Endothelial cell of umbilical vein (primary cell): ENCODE data around the gene TRAPPC3. TPM values are rescaled to one million over a fixed set of nuclear protein-coding genes. Genes with fewer than 3 reads are reported as not detected.
"Not testable (repeated sequence)": the region's sequence is repeated elsewhere in the genome, so short reads cannot be mapped to it uniquely, and the experiment has no call there.

Experiments
- BruUV-seq: library from RNA; stranded (reverse); fragments of 400-500 nt; replicated peaks from 2 replicates; lab custom pipeline; 2021; lab: Mats Ljungman, UMichigan
- CTCF ChIA-PET: fragments of 300-600, 350-600 bp; sonication (Branson Sonifier 250); formaldehyde crosslinking; loops from one replicate; lab custom pipeline; 2021; ENCODE audit warnings: antibody characterized with exemption, inconsistent platforms; lab: Charles Lee
- POLR2A ChIA-PET: fragments of 300-600, 350-600 bp; sonication (Branson Sonifier 250); formaldehyde crosslinking; loops from one replicate; lab custom pipeline; 2021; ENCODE audit warnings: antibody characterized with exemption, inconsistent platforms; lab: Charles Lee
- DNase-seq: peaks from one replicate; pipeline ENCODE4 v3.0.0-alpha.2; 2011; ENCODE audit warnings: low read depth, low spot score
- FAIRE-seq: peaks from 2 replicates; lab custom pipeline; 2011; peaks lifted over from hg19 to GRCh38; lab: Jason Lieb, UNC
- H2AFZ ChIP-seq: 2 replicates; pipeline ENCODE4 v1.6.0; 2012; ENCODE audit warnings: low read depth, low read length, control low read depth, inconsistent platforms
- H3K27ac ChIP-seq: 2 replicates; pipeline ENCODE4 v1.5.1; 2011; ENCODE audit warnings: low read depth, mild to moderate bottlenecking, control low read depth, low read length, moderate library complexity; ENCODE audit not compliant: insufficient read depth
- H3K27me3 ChIP-seq, 2 experiments: 2 replicates each; pipeline versions ENCODE4 v1.6.0 to v1.6.1; 2011; ENCODE audit warnings: low read length in 2 of 2, mixed read lengths in 1 of 2; ENCODE audit not compliant: control insufficient read depth in 2 of 2, insufficient read depth in 2 of 2
- H3K36me3 ChIP-seq, 2 experiments: 2 replicates in 1 of 2; 3 replicates in 1 of 2; pipeline ENCODE4 v1.5.1; 2011; ENCODE audit warnings: low read length in 2 of 2, mild to moderate bottlenecking in 1 of 2, moderate library complexity in 1 of 2; ENCODE audit not compliant: control insufficient read depth in 2 of 2, insufficient read depth in 2 of 2; ENCODE audit errors: extremely low read depth in 1 of 2
- H3K4me1 ChIP-seq: 3 replicates; pipeline ENCODE4 v1.5.1; 2011; ENCODE audit warnings: mild to moderate bottlenecking, low read length; ENCODE audit not compliant: control insufficient read depth, insufficient read depth; ENCODE audit errors: extremely low read depth
- H3K4me2 ChIP-seq: 2 replicates; pipeline ENCODE4 v1.6.1; 2011; ENCODE audit warnings: low read length, control low read depth, mixed read lengths; ENCODE audit not compliant: insufficient read depth
- H3K4me3 ChIP-seq, 3 experiments: fragments of 200-600 bp in 1 of 3; sonication (generic), shearing (Covaris generic) in 1 of 3; replicated peaks in 1 of 3; 2 replicates each; pipeline ENCODE4 v1.5.1; 2011 to 2016; ENCODE audit warnings: control low read depth in 3 of 3, low read length in 3 of 3, mild to moderate bottlenecking in 2 of 3, inconsistent platforms in 1 of 3, low read depth in 1 of 3, moderate library complexity in 1 of 3; ENCODE audit not compliant: insufficient read depth in 1 of 3
- H3K79me2 ChIP-seq: 2 replicates; pipeline ENCODE4 v1.6.0; 2012; ENCODE audit warnings: low read length, inconsistent platforms; ENCODE audit not compliant: control insufficient read depth, insufficient read depth
- H3K9ac ChIP-seq: replicated peaks from 2 replicates; pipeline ENCODE3; 2011; ENCODE audit warnings: low read length, control low read depth; ENCODE audit not compliant: insufficient read depth; ENCODE audit errors: extremely low read depth
- H3K9me1 ChIP-seq: replicated peaks from 3 replicates; pipeline ENCODE4 v1.6.0; 2011; ENCODE audit warnings: mild to moderate bottlenecking, low read length; ENCODE audit not compliant: control insufficient read depth, insufficient read depth; ENCODE audit errors: extremely low read depth
- H3K9me3 ChIP-seq: replicated peaks from 2 replicates; pipeline ENCODE4 v1.5.1; 2012; ENCODE audit warnings: low read length, inconsistent platforms; ENCODE audit not compliant: control insufficient read depth, insufficient read depth
- H4K20me1 ChIP-seq: replicated peaks from 2 replicates; pipeline ENCODE3; 2011; ENCODE audit warnings: mild to moderate bottlenecking, low read length; ENCODE audit not compliant: control insufficient read depth, insufficient read depth; ENCODE audit errors: extremely low read depth
- EZH2 ChIP-seq: IDR thresholded peaks from 2 replicates; pipeline ENCODE4 v1.6.1; 2012; ENCODE audit warnings: borderline replicate concordance, low read depth, mild to moderate bottlenecking, moderate library complexity, low read length, inconsistent platforms; ENCODE audit not compliant: severe bottlenecking
- FOS ChIP-seq: IDR thresholded peaks from 2 replicates; pipeline ENCODE4 v1.6.1; 2011; ENCODE audit warnings: mild to moderate bottlenecking, low read length, moderate library complexity, borderline replicate concordance; ENCODE audit not compliant: insufficient read depth
- GATA2 ChIP-seq: IDR thresholded peaks from 2 replicates; pipeline ENCODE4 v1.7.0; 2011; ENCODE audit warnings: low read depth, mild to moderate bottlenecking, moderate library complexity, mixed read lengths, low read length; ENCODE audit not compliant: insufficient read length, insufficient read depth
- JUN ChIP-seq: IDR thresholded peaks from 2 replicates; pipeline ENCODE4 v1.6.1; 2011; ENCODE audit warnings: borderline replicate concordance, low read depth; ENCODE audit not compliant: insufficient read length, insufficient read depth
- MAX ChIP-seq: IDR thresholded peaks from 2 replicates; pipeline ENCODE4 v1.6.1; 2011; ENCODE audit not compliant: insufficient read depth, insufficient read length
- MYC ChIP-seq: IDR thresholded peaks from one replicate; pipeline ENCODE4 v1.6.1; 2011; ENCODE audit warnings: mild to moderate bottlenecking, low read depth, low read length
- POLR2A ChIP-seq: IDR thresholded peaks from 2 replicates; pipeline ENCODE4 v1.6.1; 2012; ENCODE audit warnings: low read depth, mild to moderate bottlenecking, control low read depth, low read length
- POLR2AphosphoS5 ChIP-seq: IDR thresholded peaks from 2 replicates; pipeline ENCODE4 v1.6.1; 2012; ENCODE audit warnings: low read depth, mild to moderate bottlenecking, control low read depth, low read length, moderate library complexity; ENCODE audit not compliant: insufficient read depth
- dilution Hi-C: fragments of 300-500 bp; cut with MboI; formaldehyde crosslinking; loops from one replicate; pipeline ENCODE4 v1.15.0; 2019; ENCODE audit warnings: low sequenced_read_pairs; ENCODE audit not compliant: extremely low pct_ligation_motif_present
- intact Hi-C: fragments of 100-400 bp; cut with micrococcal nuclease; formaldehyde crosslinking; loops from one replicate; pipeline ENCODE4 v1.10.0; 2022
- polyA plus RNA-seq, 4 experiments: library from polyadenylated mRNA; depleted of rRNA in 3 of 4; stranded (reverse) in 3 of 4; unstranded in 1 of 4; fragments of >200 nt; gene quantifications; 2 replicates each; pipeline versions ENCODE4 v1.2.1 to v1.2.3, GENCODE V29; 2011 to 2012; ENCODE audit warnings: missing spikeins in 1 of 4
- total RNA-seq: library from RNA; stranded (reverse); gene quantifications from 2 replicates; pipeline ENCODE4 v1.2.3, GENCODE V29; 2021
- TF ChIP-seq, protein P1 (sequence below), 2 donors: IDR thresholded peaks; 1 replicate in 1 of 2; 2 replicates in 1 of 2; pipeline ENCODE4 v1.5.1; 2011; ENCODE audit warnings: low read length in 2 of 2, mild to moderate bottlenecking in 2 of 2, moderate library complexity in 2 of 2, control low read depth in 1 of 2, inconsistent platforms in 1 of 2, low read depth in 1 of 2; ENCODE audit not compliant: insufficient read depth in 1 of 2; ENCODE audit errors: extremely low read depth in 1 of 2

The TRAPPC3 gene
- total and polyA plus RNA-seq, 2 donors (not counting 3 experiments of a cell fraction or from before 2014, with no cell fraction given), result 93.4 to 125 TPM

DNA sequence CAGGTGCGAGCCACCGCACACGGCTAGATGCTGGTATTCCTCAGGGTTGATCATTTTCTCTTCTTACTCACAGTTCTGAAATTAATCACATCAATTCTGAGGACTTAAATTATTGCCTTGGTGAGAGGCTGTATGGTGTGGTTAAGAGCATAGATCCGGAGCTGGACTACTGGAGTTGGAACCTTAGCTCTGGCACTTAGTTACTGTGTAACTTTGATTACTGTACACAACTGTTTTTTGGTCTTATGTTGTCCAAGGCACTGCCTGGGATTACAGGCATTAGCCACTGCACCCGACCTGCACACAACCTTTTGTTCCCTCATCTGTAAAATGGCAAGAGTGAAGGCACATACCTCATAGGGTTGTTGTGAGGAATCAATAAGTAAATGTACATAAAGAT, 49.4 kb upstream of the TRAPPC3 start:
- FAIRE-seq, result no peak
- no peak overlapping the region for H3K4me3 ChIP-seq
- no peak overlapping the region for H2AFZ ChIP-seq
- TF ChIP-seq MYC (no peak), MAX (no peak), EZH2 (no peak), FOS (no peak), GATA2 (no peak), POLR2AphosphoS5 (no peak), POLR2A (no peak), JUN (no peak)
- TF ChIP-seq, protein P1, sequence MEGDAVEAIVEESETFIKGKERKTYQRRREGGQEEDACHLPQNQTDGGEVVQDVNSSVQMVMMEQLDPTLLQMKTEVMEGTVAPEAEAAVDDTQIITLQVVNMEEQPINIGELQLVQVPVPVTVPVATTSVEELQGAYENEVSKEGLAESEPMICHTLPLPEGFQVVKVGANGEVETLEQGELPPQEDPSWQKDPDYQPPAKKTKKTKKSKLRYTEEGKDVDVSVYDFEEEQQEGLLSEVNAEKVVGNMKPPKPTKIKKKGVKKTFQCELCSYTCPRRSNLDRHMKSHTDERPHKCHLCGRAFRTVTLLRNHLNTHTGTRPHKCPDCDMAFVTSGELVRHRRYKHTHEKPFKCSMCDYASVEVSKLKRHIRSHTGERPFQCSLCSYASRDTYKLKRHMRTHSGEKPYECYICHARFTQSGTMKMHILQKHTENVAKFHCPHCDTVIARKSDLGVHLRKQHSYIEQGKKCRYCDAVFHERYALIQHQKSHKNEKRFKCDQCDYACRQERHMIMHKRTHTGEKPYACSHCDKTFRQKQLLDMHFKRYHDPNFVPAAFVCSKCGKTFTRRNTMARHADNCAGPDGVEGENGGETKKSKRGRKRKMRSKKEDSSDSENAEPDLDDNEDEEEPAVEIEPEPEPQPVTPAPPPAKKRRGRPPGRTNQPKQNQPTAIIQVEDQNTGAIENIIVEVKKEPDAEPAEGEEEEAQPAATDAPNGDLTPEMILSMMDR (IDR thresholded peaks at IDR 0.05; ENCODE audit: extremely low read depth in 1 of 2, insufficient read depth in 1 of 2, low read depth in 1 of 2, low read length in 2 of 2), result no peak
- DNase-seq, result no peak
- no peaks in the 10 kb centered on the region for H3K9me1 ChIP-seq
- H3K9me3 ChIP-seq, result no peaks in the 10 kb centered on the region
- H3K9ac ChIP-seq, result no peak overlapping the region
- no peaks in the 10 kb centered on the region for H3K4me1 ChIP-seq
- ChIA-PET POLR2A (interaction anchor here (0.7 kb wide), 1 partner anchor 65 kb away, joined by 6 read pairs; no protein-coding TSS in a partner anchor), CTCF (interaction anchor here (0.7 to 1.4 kb wide), 2 partner anchors 10 to 87 kb away, joined by 3 to 4 read pairs; no protein-coding TSS in a partner anchor)
- no peak overlapping the region for H3K27ac ChIP-seq
- no peaks in the 10 kb centered on the region for H3K79me2 ChIP-seq
- H3K36me3 ChIP-seq, result no peaks in the 10 kb centered on the region
- BruUV-seq, result no TSS peak
- dilution Hi-C loops, result no loop called here
- intact Hi-C loops, result no loop called here
- no peaks in the 10 kb centered on the region for H4K20me1 ChIP-seq
- H3K4me2 ChIP-seq, result no peak overlapping the region
- H3K27me3 ChIP-seq, result no peaks in the 10 kb centered on the region

DNA sequence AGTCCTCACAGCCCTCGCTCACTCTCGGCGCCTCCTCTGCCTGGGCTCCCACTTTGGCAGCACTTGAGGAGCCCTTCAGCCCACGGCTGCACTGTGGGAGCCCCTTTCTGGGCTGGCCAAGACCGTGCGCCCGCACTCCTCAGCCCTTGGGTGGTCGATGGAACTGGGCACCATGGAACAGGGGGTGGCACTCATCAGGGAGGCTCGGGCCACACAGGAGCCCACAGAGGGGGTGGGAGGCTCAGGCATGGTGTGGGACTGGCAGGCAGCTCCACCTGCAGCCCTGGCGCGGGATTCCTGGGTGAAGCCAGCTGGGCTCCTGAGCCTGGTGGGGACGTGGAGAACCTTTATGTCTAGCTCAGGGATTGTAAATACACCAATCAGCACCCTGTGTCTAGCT, 47.5 kb upstream of the TRAPPC3 start:
- H3K4me1 ChIP-seq, H3K4me3 ChIP-seq, H3K36me3 ChIP-seq, H3K9ac ChIP-seq, POLR2A ChIA-PET, H3K4me2 ChIP-seq, FAIRE-seq, H3K27me3 ChIP-seq, BruUV-seq, H2AFZ ChIP-seq, H3K79me2 ChIP-seq, H3K9me3 ChIP-seq, H3K27ac ChIP-seq, intact Hi-C loops, H4K20me1 ChIP-seq, dilution Hi-C loops, H3K9me1 ChIP-seq, DNase-seq: not testable (repeated sequence)
- CTCF ChIA-PET, result interaction anchor here (1.5 to 1.9 kb wide), 2 partner anchors 9 to 27 kb away, joined by 3 to 8 read pairs; partner anchors contain the start of gene THRAP3
